DOHH2 (cell line): ENCODE measurements around the gene ZNF366.

ENCODE experiments used
- H3F3A ChIP-seq: fragments of 200-600 bp; sonication (generic), shearing (Covaris generic); 2 replicates; pipeline ENCODE4 v1.6.0; 2016; ENCODE audit warnings: antibody characterized with exemption, mild to moderate bottlenecking; ENCODE audit not compliant: control insufficient read depth, insufficient read depth
- H3K27ac ChIP-seq: fragments of 200-600 bp; sonication (generic); 2 replicates; pipeline ENCODE4 v1.5.1; 2014; ENCODE audit warnings: low read depth, mild to moderate bottlenecking, low read length, moderate library complexity
- H3K27me3 ChIP-seq: fragments of 200-600 bp; sonication (generic); 2 replicates; pipeline ENCODE4 v1.6.1; 2014; ENCODE audit warnings: mild to moderate bottlenecking, low read length, mixed read lengths; ENCODE audit not compliant: control insufficient read depth
- H3K36me3 ChIP-seq: fragments of 200-600 bp; sonication (generic); 2 replicates; pipeline ENCODE4 v1.6.1; 2014; ENCODE audit warnings: mild to moderate bottlenecking, low read length, moderate library complexity, mixed read lengths; ENCODE audit not compliant: control insufficient read depth
- H3K4me1 ChIP-seq: fragments of 200-600 bp; sonication (generic); 2 replicates; pipeline ENCODE4 v1.6.1; 2014; ENCODE audit warnings: mild to moderate bottlenecking, low read length, mixed read lengths; ENCODE audit not compliant: control insufficient read depth
- H3K4me2 ChIP-seq: fragments of 200-600 bp; sonication (generic); 2 replicates; pipeline ENCODE4 v1.6.0; 2014; ENCODE audit warnings: mild to moderate bottlenecking, low read length, moderate library complexity
- H3K4me3 ChIP-seq: fragments of 200-600 bp; sonication (generic); 2 replicates; pipeline ENCODE4 v1.5.1; 2014; ENCODE audit warnings: mild to moderate bottlenecking, low read length, mixed read lengths
- H3K79me2 ChIP-seq: fragments of 200-600 bp; sonication (generic); 2 replicates; pipeline ENCODE4 v1.6.1; 2014; ENCODE audit warnings: mild to moderate bottlenecking, low read length, mixed read lengths; ENCODE audit not compliant: control insufficient read depth
- H3K9me2 ChIP-seq: fragments of 200-600 bp; sonication (generic); replicated peaks from 2 replicates; pipeline ENCODE4 v1.6.1; 2014; ENCODE audit warnings: mild to moderate bottlenecking, low read length, mixed read lengths; ENCODE audit not compliant: control insufficient read depth
- H3K9me3 ChIP-seq: fragments of 200-600 bp; sonication (generic); 2 replicates; pipeline ENCODE4 v1.6.1; 2014; ENCODE audit warnings: antibody characterized with exemption, low read length, mixed read lengths; ENCODE audit not compliant: control insufficient read depth, insufficient read depth
- H4K20me1 ChIP-seq: fragments of 200-600 bp; sonication (generic); 2 replicates; pipeline ENCODE4 v1.6.0; 2014; ENCODE audit warnings: low read depth, mild to moderate bottlenecking, antibody characterized with exemption, low read length, moderate library complexity; ENCODE audit not compliant: control insufficient read depth, insufficient read depth
- CTCF ChIP-seq: fragments of 200-600 bp; sonication (generic); IDR thresholded peaks from one replicate; pipeline ENCODE4 v1.5.1; 2014; ENCODE audit warnings: antibody characterized with exemption, mild to moderate bottlenecking, low read depth, low read length; ENCODE audit not compliant: poor library complexity, severe bottlenecking
- EZH2phosphoT487 ChIP-seq: fragments of 200-600 bp; sonication (generic); IDR thresholded peaks from 2 replicates; pipeline ENCODE4 v1.6.1; 2017; ENCODE audit warnings: borderline replicate concordance, mild to moderate bottlenecking, antibody characterized with exemption, low read length, moderate library complexity, mixed read lengths

The ZNF366 gene

GRCh38 chr5:72459913-72460312 lies 47.3 kb downstream of the ZNF366 start:
- no peaks in the 10 kb centered on the region for H3K9me2 ChIP-seq
- H3K9me3 ChIP-seq = no peaks in the 10 kb centered on the region
- TF ChIP-seq EZH2phosphoT487 = no peak
- TF ChIP-seq CTCF = no peak
- no peak overlapping the region for H3K4me3 ChIP-seq
- H3K4me1 ChIP-seq = no peaks in the 10 kb centered on the region
- no peaks in the 10 kb centered on the region for H3K27me3 ChIP-seq
- no peak overlapping the region for H3K27ac ChIP-seq
- H3F3A ChIP-seq = no peaks in the 10 kb centered on the region
- no peaks in the 10 kb centered on the region for H4K20me1 ChIP-seq
- no peaks in the 10 kb centered on the region for H3K36me3 ChIP-seq
- H3K4me2 ChIP-seq = no peak overlapping the region
- no peaks in the 10 kb centered on the region for H3K79me2 ChIP-seq

GRCh38 chr5:72459089-72459661 lies 48.0 kb downstream of the ZNF366 start:
- Histone ChIP-seq H3K27ac (no peak overlapping the region), H3K36me3 (no peaks in the 10 kb centered on the region)

GRCh38 chr5:72458407-72458806 lies 48.8 kb downstream of the ZNF366 start:
- H3K27ac ChIP-seq = no peak overlapping the region
- no peaks in the 10 kb centered on the region for H3K36me3 ChIP-seq
- H3K79me2 ChIP-seq = no peaks in the 10 kb centered on the region
- H3K4me1 ChIP-seq = no peaks in the 10 kb centered on the region
- no peaks in the 10 kb centered on the region for H3K9me3 ChIP-seq
- no peaks in the 10 kb centered on the region for H3F3A ChIP-seq
- H4K20me1 ChIP-seq = no peaks in the 10 kb centered on the region
- no peaks in the 10 kb centered on the region for H3K9me2 ChIP-seq
- H3K4me3 ChIP-seq = no peak overlapping the region
- H3K4me2 ChIP-seq = no peak overlapping the region
- TF ChIP-seq EZH2phosphoT487 = no peak
- no peak for TF ChIP-seq CTCF
- no peaks in the 10 kb centered on the region for H3K27me3 ChIP-seq

More at GRCh38 chr5:72459089-72459661, 48.0 kb downstream of the ZNF366 start:
- Histone ChIP-seq H4K20me1 (no peaks in the 10 kb centered on the region), H3F3A (no peaks in the 10 kb centered on the region), H3K4me2 (no peak overlapping the region), H3K4me1 (no peaks in the 10 kb centered on the region), H3K9me3 (no peaks in the 10 kb centered on the region), H3K27me3 (no peaks in the 10 kb centered on the region), H3K9me2 (no peaks in the 10 kb centered on the region), H3K4me3 (no peak overlapping the region), H3K79me2 (no peaks in the 10 kb centered on the region)
- TF ChIP-seq EZH2phosphoT487 = no peak
- TF ChIP-seq CTCF = no peak
